22Rv1 (cell line): ENCODE data around the gene CNTNAP2.

ENCODE experiments used
- CTCF ChIP-seq: fragments of 450-650 bp; IDR thresholded peaks from 2 replicates; pipeline ENCODE4 v1.5.1; 2017; ENCODE audit warnings: mild to moderate bottlenecking
- ZFX ChIP-seq: fragments of 450-650 bp; IDR thresholded peaks from 2 replicates; pipeline ENCODE4 v1.6.1; 2017; ENCODE audit warnings: antibody characterized with exemption, borderline replicate concordance

DNA sequence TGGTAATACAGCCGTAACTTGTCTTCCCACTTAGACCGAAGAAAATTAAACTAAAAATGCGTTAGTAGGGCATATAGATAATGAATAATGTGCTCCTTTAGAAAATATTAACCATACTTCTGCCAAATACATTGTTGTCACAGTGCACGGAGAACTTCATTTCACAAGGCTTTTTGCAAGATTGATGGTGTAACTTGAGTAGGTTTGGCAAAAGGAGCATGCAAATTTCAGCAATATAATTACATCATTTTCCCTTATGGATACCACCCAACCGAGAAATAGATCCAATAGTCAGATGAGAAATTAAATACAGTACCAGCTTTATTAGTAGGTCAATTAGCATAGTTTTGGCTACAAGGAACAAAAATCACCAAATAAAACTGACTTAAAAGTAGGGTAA, 1681.4 kb downstream of the CNTNAP2 start:
- TF ChIP-seq CTCF (no peak), ZFX (no peak)
